HepG2 (cell line): ENCODE data around the gene GPX2.

Source experiments
- CTCF ChIP-seq: sonication (generic); formaldehyde crosslinking; IDR thresholded peaks from 2 replicates; pipeline ENCODE4 v1.5.0; 2020; ENCODE audit warnings: mild to moderate bottlenecking, missing genetic modification reagents, moderate library complexity
- HNRNPUL1 ChIP-seq: fragments of 200-400 bp; formaldehyde crosslinking; IDR thresholded peaks from 2 replicates; pipeline ENCODE4 v1.6.1; 2017; ENCODE audit warnings: low read depth, mild to moderate bottlenecking, low read length, moderate library complexity
- KDM5B ChIP-seq: sonication (generic); formaldehyde crosslinking; IDR thresholded peaks from 2 replicates; pipeline ENCODE4 v1.4.0; 2020; ENCODE audit warnings: missing genetic modification reagents, mild to moderate bottlenecking, borderline replicate concordance
- NFRKB ChIP-seq: fragments of 450-650 bp; IDR thresholded peaks from 2 replicates; pipeline ENCODE4 v1.6.1; 2017
- TBL1XR1 ChIP-seq: fragments of 150-350 bp; IDR thresholded peaks from 2 replicates; pipeline ENCODE4 v1.6.1; 2014; ENCODE audit warnings: borderline replicate concordance, low read length; ENCODE audit not compliant: partially characterized antibody
- ZBTB21 ChIP-seq: sonication (generic); formaldehyde crosslinking; IDR thresholded peaks from 2 replicates; pipeline ENCODE4 v1.4.0; 2020; ENCODE audit warnings: missing genetic modification reagents
- TF ChIP-seq, protein P1 (sequence below): IDR thresholded peaks from 2 replicates; pipeline ENCODE4 v1.6.1; 2016; ENCODE audit warnings: control low read depth

- TF ChIP-seq NFRKB, result no peak
- no peak for TF ChIP-seq TBL1XR1
- TF ChIP-seq, protein P1, sequence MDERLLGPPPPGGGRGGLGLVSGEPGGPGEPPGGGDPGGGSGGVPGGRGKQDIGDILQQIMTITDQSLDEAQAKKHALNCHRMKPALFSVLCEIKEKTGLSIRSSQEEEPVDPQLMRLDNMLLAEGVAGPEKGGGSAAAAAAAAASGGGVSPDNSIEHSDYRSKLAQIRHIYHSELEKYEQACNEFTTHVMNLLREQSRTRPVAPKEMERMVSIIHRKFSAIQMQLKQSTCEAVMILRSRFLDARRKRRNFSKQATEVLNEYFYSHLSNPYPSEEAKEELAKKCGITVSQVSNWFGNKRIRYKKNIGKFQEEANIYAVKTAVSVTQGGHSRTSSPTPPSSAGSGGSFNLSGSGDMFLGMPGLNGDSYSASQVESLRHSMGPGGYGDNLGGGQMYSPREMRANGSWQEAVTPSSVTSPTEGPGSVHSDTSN (CRISPR knock-in tag), result no peak
- no peak for TF ChIP-seq KDM5B (CRISPR knock-in tag)
- TF ChIP-seq CTCF (CRISPR knock-in tag), result no peak
- TF ChIP-seq HNRNPUL1, result no peak
- TF ChIP-seq ZBTB21 (CRISPR knock-in tag), result no peak
Measured at GRCh38 chr14:64946310-64947045, 3.9 kb upstream of the GPX2 start.
